ENCODE data around the gene CEP76. TPM values are rescaled to one million over a fixed set of nuclear protein-coding genes. Genes with fewer than 3 reads are reported as not detected.

CEP76 gene
- total RNA-seq, 1 donor from 2014 or later: 8.6 TPM

DNA sequence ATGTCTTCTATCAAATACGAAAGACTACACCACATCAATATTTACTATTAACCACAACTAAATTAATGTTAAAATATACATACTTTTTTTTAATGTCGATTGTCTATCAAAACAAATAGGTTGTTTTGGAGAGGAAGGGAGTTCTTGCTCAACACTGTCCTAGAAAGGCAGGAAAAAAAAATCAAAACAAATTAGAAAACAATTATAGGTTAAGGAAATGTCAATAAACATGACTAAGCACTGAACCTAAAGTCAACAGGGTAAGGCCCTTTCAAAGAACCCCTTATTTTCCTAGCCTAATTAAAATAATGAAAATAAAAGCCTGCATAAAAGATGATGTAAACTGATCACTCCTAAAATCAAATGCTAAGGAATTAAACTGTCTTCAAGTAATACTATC lies 2.8 kb downstream of the CEP76 start:
- Histone ChIP-seq H3K4me3 (no peak overlapping the region), H3K9me3 (no peaks in the 10 kb centered on the region), H3K27me3 (no peaks in the 10 kb centered on the region), H3K36me3 (peaks cover 0 to 4% of the 10 kb centered on the region in 2 donors), H3K27ac (no peak overlapping the region), H3K4me1 (peaks cover 26% of the 10 kb centered on the region)
- no peak for DNase-seq (ENCODE audit: extremely low spot score in 2 of 2)
- intact Hi-C loops (cut with DNase I): no loop called here
- no peak for TF ChIP-seq POLR2AphosphoS5 (IDR thresholded peaks at IDR 0.05; ENCODE audit: insufficient read depth in 1 of 2, low read depth in 1 of 2)
- no peak for TF ChIP-seq CTCF (IDR thresholded peaks at IDR 0.05)
- no peak for TF ChIP-seq POLR2A (IDR thresholded peaks at IDR 0.05)

DNA sequence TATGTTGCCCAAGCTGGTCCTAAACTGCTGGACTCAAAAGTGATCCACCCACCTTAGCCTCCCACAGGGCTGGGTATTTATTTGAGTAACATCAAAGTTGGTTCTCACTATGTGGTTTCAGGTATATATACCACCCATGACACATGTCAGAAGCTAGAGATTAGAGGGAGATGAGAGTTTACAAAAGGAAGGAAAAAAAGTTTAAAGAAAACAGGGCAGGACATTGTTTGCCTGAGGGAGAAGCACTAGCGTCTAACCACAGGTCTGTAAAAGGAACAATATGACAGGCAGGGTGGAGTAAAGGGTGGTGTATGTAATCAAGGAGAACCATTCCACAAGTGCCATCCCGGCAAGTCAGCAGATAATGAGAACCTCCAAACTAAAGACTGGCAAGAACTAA lies 8.5 kb downstream of the CEP76 start:
- H3K4me1 ChIP-seq: no peaks in the 10 kb centered on the region
- H3K36me3 ChIP-seq: peaks cover 0 to 12% of the 10 kb centered on the region in 2 donors
- intact Hi-C loops (cut with DNase I): no loop called here
- DNase-seq (ENCODE audit: extremely low spot score in 2 of 2): no peak
- TF ChIP-seq CTCF (IDR thresholded peaks at IDR 0.05): no peak
- no peak for TF ChIP-seq POLR2A (IDR thresholded peaks at IDR 0.05)
- peak in 1 of 2 donors; percentile 31 for TF ChIP-seq POLR2AphosphoS5 (IDR thresholded peaks at IDR 0.05; ENCODE audit: insufficient read depth in 1 of 2, low read depth in 1 of 2)
- H3K9me3 ChIP-seq: no peaks in the 10 kb centered on the region
- no peak overlapping the region for H3K4me3 ChIP-seq
- no peaks in the 10 kb centered on the region for H3K27me3 ChIP-seq
- H3K27ac ChIP-seq: no peak overlapping the region

DNA sequence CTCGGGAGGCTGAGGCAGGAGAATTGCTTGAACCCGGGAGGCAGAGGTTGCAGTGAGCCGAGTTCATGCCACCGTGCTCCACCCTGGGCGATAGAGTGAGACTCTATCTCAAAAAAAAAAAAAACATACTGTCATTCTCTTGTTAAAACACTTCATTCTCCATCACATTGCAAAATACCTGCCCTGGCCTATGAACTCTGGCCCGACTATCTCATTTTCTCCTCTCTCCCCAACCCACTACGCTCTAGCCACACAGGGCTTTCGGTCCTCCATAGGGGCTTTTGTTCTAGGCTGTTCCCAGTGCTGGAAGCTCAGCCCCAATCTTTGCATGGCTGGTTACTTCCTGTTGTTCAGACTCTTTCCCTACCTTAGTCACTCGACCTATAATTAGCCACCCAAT lies 10.3 kb downstream of the CEP76 start:
- TF ChIP-seq POLR2AphosphoS5 (IDR thresholded peaks at IDR 0.05; ENCODE audit: insufficient read depth in 1 of 2, low read depth in 1 of 2) (no peak), CTCF (IDR thresholded peaks at IDR 0.05) (no peak), POLR2A (IDR thresholded peaks at IDR 0.05) (no peak)
- no peak overlapping the region for H3K27ac ChIP-seq
- H3K36me3 ChIP-seq: peaks cover 0 to 10% of the 10 kb centered on the region in 2 donors

DNA sequence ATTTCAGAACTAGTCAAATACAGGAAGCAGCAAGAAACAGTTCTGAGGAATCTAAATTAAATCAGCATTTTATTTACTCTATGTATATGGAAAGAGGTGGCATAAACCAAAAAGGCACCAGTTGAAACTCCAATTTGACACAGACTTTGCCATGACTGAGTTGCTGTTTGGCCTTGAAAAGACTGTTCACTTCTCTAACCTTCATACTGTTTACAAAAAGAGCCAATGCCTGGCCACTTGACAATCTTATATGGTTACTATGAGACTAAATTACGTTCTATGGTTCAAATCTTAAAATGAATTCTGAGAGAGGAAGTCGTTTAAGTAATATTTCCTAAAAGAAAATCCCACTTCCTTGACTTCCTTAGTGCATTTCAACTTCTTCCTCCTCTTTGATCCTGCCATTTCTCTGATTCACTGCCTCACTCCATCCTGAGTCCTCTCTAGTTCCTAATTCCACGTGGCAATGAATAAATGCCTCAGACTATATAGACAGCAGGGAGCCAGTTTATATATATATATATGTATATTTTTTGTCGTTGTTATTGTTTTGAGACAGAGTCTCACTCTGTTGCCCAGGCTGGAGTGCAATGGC lies 13.2 kb downstream of the CEP76 start:
- H3K36me3 ChIP-seq: peaks cover 0 to 8% of the 10 kb centered on the region in 2 donors
- intact Hi-C loops (cut with DNase I): no loop called here
- no peaks in the 10 kb centered on the region for H3K27me3 ChIP-seq
- TF ChIP-seq CTCF (IDR thresholded peaks at IDR 0.05): no peak
- H3K27ac ChIP-seq: no peak overlapping the region
- no peaks in the 10 kb centered on the region for H3K4me1 ChIP-seq
- DNase-seq (ENCODE audit: extremely low spot score in 2 of 2): no peak
- H3K4me3 ChIP-seq: no peak overlapping the region
- no peaks in the 10 kb centered on the region for H3K9me3 ChIP-seq

More for the DNA sequence above, 10.3 kb downstream of the CEP76 start:
- H3K27me3 ChIP-seq: no peaks in the 10 kb centered on the region
- no peaks in the 10 kb centered on the region for H3K4me1 ChIP-seq
- intact Hi-C loops (cut with DNase I): no loop called here
- DNase-seq (ENCODE audit: extremely low spot score in 2 of 2): no peak
- H3K4me3 ChIP-seq: no peak overlapping the region
- no peaks in the 10 kb centered on the region for H3K9me3 ChIP-seq

DNA sequence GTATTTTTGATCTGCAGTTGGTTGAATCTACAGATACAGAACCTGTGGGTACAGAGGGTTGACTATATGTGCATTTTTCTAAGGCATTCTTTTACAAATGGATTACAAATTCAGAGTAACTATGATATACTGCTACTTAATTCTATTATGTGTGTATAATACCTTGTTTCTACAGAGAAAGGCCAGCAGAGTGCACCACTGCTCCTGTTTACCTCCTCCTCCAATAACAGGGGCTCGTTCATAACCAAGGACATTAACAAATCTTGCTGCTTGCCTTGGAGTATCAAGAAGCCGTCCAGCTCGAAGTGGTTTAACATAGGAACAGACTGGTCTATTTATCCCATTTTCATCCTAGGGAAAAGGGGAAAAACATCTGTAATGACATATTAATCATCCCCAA lies 16.4 kb downstream of the CEP76 start:
- Histone ChIP-seq H3K27ac (no peak overlapping the region), H3K9me3 (no peaks in the 10 kb centered on the region), H3K4me1 (no peaks in the 10 kb centered on the region), H3K27me3 (no peaks in the 10 kb centered on the region), H3K4me3 (no peak overlapping the region), H3K36me3 (peaks cover 0 to 8% of the 10 kb centered on the region in 2 donors)
- DNase-seq (ENCODE audit: extremely low spot score in 2 of 2): no peak
- no peak for TF ChIP-seq POLR2A (IDR thresholded peaks at IDR 0.05)
- TF ChIP-seq CTCF (IDR thresholded peaks at IDR 0.05): no peak
- no peak for TF ChIP-seq POLR2AphosphoS5 (IDR thresholded peaks at IDR 0.05; ENCODE audit: insufficient read depth in 1 of 2, low read depth in 1 of 2)
- intact Hi-C loops (cut with DNase I): no loop called here

All from vagina (tissue), 2 donors.